HepG2 (cell line): ENCODE results near the gene TEF. TPM values are rescaled to one million over a fixed set of nuclear protein-coding genes. Genes with fewer than 3 reads are reported as not detected.

Experiments used
- ATAC-seq: fragments of 200-7000 bp; cut with Tn5 transposase; 3 replicates; pipeline ENCODE4 v1.9.1; 2020; ENCODE audit warnings: mild to moderate bottlenecking, moderate library complexity
- BruUV-seq: library from RNA; stranded (reverse); fragments of 400-500 nt; replicated peaks from 2 replicates; lab custom pipeline; 2021; lab: Mats Ljungman, UMichigan
- CTCF ChIA-PET: fragments of 300-600 bp; formaldehyde crosslinking; extraction: SDS; loops from one replicate; lab custom pipeline; 2021; ENCODE audit warnings: low total read pairs, inconsistent platforms, low intra/inter-chr PET ratio; lab: Yijun Ruan, JAX
- POLR2A ChIA-PET: fragments of 350-600 bp; sonication (Branson Sonifier 250); formaldehyde crosslinking; loops from one replicate; lab custom pipeline; 2020; ENCODE audit warnings: antibody characterized with exemption, inconsistent platforms; lab: Yijun Ruan, JAX
- DNase-seq: peaks from one replicate; pipeline ENCODE4 v3.0.0-alpha.2; 2015; ENCODE audit warnings: low spot score
- FAIRE-seq: peaks from 3 replicates; lab custom pipeline; 2011; peaks lifted over from hg19 to GRCh38; lab: Jason Lieb, UNC
- H2AFZ ChIP-seq: one replicate; pipeline ENCODE4 v1.6.1; 2011; ENCODE audit warnings: low read length, inconsistent platforms
- H3K27ac ChIP-seq: fragments of 300-600 bp; 3 replicates; pipeline ENCODE4 v1.8.0; 2011; ENCODE audit warnings: mixed run types, mild to moderate bottlenecking, mixed read lengths, low read length, inconsistent platforms; ENCODE audit not compliant: insufficient read depth; ENCODE audit errors: extremely low read length
- H3K27me3 ChIP-seq, 2 experiments: fragments of 200-600 bp in 1 of 2; 2 replicates in 1 of 2; 3 replicates in 1 of 2; pipeline versions ENCODE4 v1.6.0 to v1.8.0; 2011; ENCODE audit warnings: low read length in 2 of 2, mild to moderate bottlenecking in 2 of 2, moderate library complexity in 2 of 2, inconsistent platforms in 1 of 2; ENCODE audit not compliant: insufficient read depth in 2 of 2, control insufficient read depth in 1 of 2
- H3K36me3 ChIP-seq, 2 experiments: fragments of 200-600 bp in 1 of 2; replicated peaks in 1 of 2; 2 replicates in 1 of 2; 3 replicates in 1 of 2; pipeline versions ENCODE4 v1.5.1 to v1.8.0; 2011; ENCODE audit warnings: low read length in 2 of 2, inconsistent platforms in 1 of 2; ENCODE audit not compliant: insufficient read depth in 2 of 2, control insufficient read depth in 1 of 2
- H3K4me1 ChIP-seq: 2 replicates; pipeline ENCODE4 v1.5.1; 2012; ENCODE audit warnings: low read length, inconsistent platforms; ENCODE audit not compliant: insufficient read depth
- H3K4me2 ChIP-seq: 2 replicates; pipeline ENCODE4 v1.6.0; 2011; ENCODE audit warnings: low read depth, low read length, inconsistent platforms
- H3K4me3 ChIP-seq, 3 experiments: fragments of 200-600 bp in 1 of 3; sonication (generic), shearing (Covaris generic) in 1 of 3; replicated peaks in 1 of 3; 2 replicates each; pipeline ENCODE4 v1.5.1; 2011 to 2016; ENCODE audit warnings: low read length in 3 of 3, inconsistent platforms in 2 of 3, low read depth in 2 of 3, mild to moderate bottlenecking in 2 of 3, control low read depth in 1 of 3, mixed read lengths in 1 of 3; ENCODE audit not compliant: insufficient read depth in 1 of 3
- H3K79me2 ChIP-seq: one replicate; pipeline ENCODE4 v1.6.1; 2011; ENCODE audit warnings: low read length, inconsistent platforms; ENCODE audit not compliant: insufficient read depth
- H3K9ac ChIP-seq: 2 replicates; pipeline ENCODE4 v1.6.0; 2011; ENCODE audit warnings: mild to moderate bottlenecking, low read depth, low read length, inconsistent platforms; ENCODE audit not compliant: insufficient read depth
- H3K9me3 ChIP-seq: 2 replicates; pipeline ENCODE4 v1.5.1; 2012; ENCODE audit warnings: mild to moderate bottlenecking, low read length
- H4K20me1 ChIP-seq: 2 replicates; pipeline ENCODE4 v1.6.0; 2011; ENCODE audit warnings: inconsistent platforms, mild to moderate bottlenecking, low read length, moderate library complexity; ENCODE audit not compliant: insufficient read depth
- AKAP8 ChIP-seq: sonication (generic); formaldehyde crosslinking; IDR thresholded peaks from 2 replicates; pipeline ENCODE4 v1.5.1; 2020; ENCODE audit warnings: mild to moderate bottlenecking, missing genetic modification reagents
- CENPX ChIP-seq: sonication (generic); formaldehyde crosslinking; IDR thresholded peaks from 2 replicates; pipeline ENCODE4 v1.9.0; 2021; ENCODE audit warnings: mild to moderate bottlenecking, missing genetic modification reagents, moderate library complexity
- FIP1L1 ChIP-seq: fragments of 200-400 bp; formaldehyde crosslinking; IDR thresholded peaks from 2 replicates; pipeline ENCODE4 v1.6.1; 2018; ENCODE audit warnings: low read depth, mild to moderate bottlenecking, low read length, moderate library complexity, borderline replicate concordance; ENCODE audit not compliant: insufficient read depth
- FOXO1 ChIP-seq: sonication (generic); formaldehyde crosslinking; IDR thresholded peaks from 2 replicates; pipeline ENCODE4 v1.4.0; 2020; ENCODE audit warnings: missing genetic modification reagents
- HOXA7 ChIP-seq: sonication (generic); formaldehyde crosslinking; IDR thresholded peaks from 2 replicates; pipeline ENCODE4 v1.8.1; 2022; ENCODE audit warnings: mild to moderate bottlenecking, missing genetic modification reagents, moderate library complexity
- MBNL3 ChIP-seq: fragments of 250-450 bp; sonication (Bioruptor Pico); conservative IDR thresholded peaks from 2 replicates; pipeline ENCODE4 v1.8.0; 2022; ENCODE audit warnings: mild to moderate bottlenecking, inconsistent platforms
- MLLT10 ChIP-seq: sonication (generic); formaldehyde crosslinking; IDR thresholded peaks from 2 replicates; pipeline ENCODE4 v1.4.0; 2020; ENCODE audit warnings: missing genetic modification reagents
- NCOA5 ChIP-seq: sonication (generic); formaldehyde crosslinking; IDR thresholded peaks from 2 replicates; pipeline ENCODE4 v1.4.0; 2020; ENCODE audit warnings: missing genetic modification reagents
- NPAS2 ChIP-seq: sonication (generic); formaldehyde crosslinking; IDR thresholded peaks from 2 replicates; pipeline ENCODE4 v1.8.0; 2022; ENCODE audit warnings: mild to moderate bottlenecking, missing genetic modification reagents, borderline replicate concordance
- SYNCRIP ChIP-seq: fragments of 200-400 bp; formaldehyde crosslinking; IDR thresholded peaks from 2 replicates; pipeline ENCODE4 v1.6.1; 2018; ENCODE audit warnings: mild to moderate bottlenecking, low read depth, low read length; ENCODE audit not compliant: insufficient read depth
- TAF1 ChIP-seq: sonication (generic); formaldehyde crosslinking; IDR thresholded peaks from 2 replicates; pipeline ENCODE4 v1.4.0; 2020; ENCODE audit warnings: missing genetic modification reagents
- ZNF33B ChIP-seq: sonication (generic); formaldehyde crosslinking; IDR thresholded peaks from 2 replicates; pipeline ENCODE4 v1.5.1; 2020; ENCODE audit warnings: mild to moderate bottlenecking, missing genetic modification reagents
- WGBS: methylation state at CpG from one replicate; pipeline ENCODE4 v1.1.6; 2017; ENCODE audit warnings: low lambda C conversion rate; 5-methylcytosine and 5-hydroxymethylcytosine counted together
- in situ Hi-C: cut with HindIII; loops from 2 replicates; pipeline ENCODE4 v1.10.0; 2017; ENCODE audit warnings: low pct_unique_long_range_greater_than_20kb; ENCODE audit not compliant: extremely low pct_ligation_motif_present
- intact Hi-C: fragments of 100-400 bp; cut with micrococcal nuclease; formaldehyde crosslinking; loops from one replicate; pipeline ENCODE4 v1.10.0; 2022; ENCODE audit not compliant: unreplicated experiment
- polyA plus RNA-seq, 8 experiments: library from polyadenylated mRNA; depleted of rRNA in 3 of 8; stranded (reverse) in 7 of 8; unstranded in 1 of 8; fragments of >200 nt; fragmentation: Illumina TruSeq in 4 of 8; extraction: Trizol in 4 of 8; gene quantifications; 2 replicates each; pipeline versions ENCODE4 v1.2.1 to v1.2.3, GENCODE V29; 2011 to 2016; ENCODE audit warnings: low read depth in 4 of 8, missing spikeins in 1 of 8, mixed read lengths in 1 of 8; ENCODE audit not compliant: insufficient read depth in 1 of 8
- total RNA-seq, 5 experiments: library from RNA; depleted of rRNA; stranded (reverse); fragments of >200 nt; fragmentation: Illumina TruSeq; extraction: Trizol; gene quantifications; 2 replicates each; pipeline ENCODE4 v1.2.3, GENCODE V29; 2016; ENCODE audit warnings: low read depth in 1 of 5
- TF ChIP-seq, protein P1 (sequence below): sonication (generic); formaldehyde crosslinking; conservative IDR thresholded peaks from 2 replicates; pipeline ENCODE4 v1.4.0; 2020; ENCODE audit warnings: mild to moderate bottlenecking, missing genetic modification reagents, moderate library complexity
- TF ChIP-seq, protein P2 (sequence below): sonication (generic); formaldehyde crosslinking; IDR thresholded peaks from 2 replicates; pipeline ENCODE4 v1.5.1; 2020; ENCODE audit warnings: mild to moderate bottlenecking, missing genetic modification reagents, moderate library complexity
- TF ChIP-seq, protein P3 (sequence below): sonication (generic); formaldehyde crosslinking; conservative IDR thresholded peaks from 2 replicates; pipeline ENCODE4 v1.4.0; 2020; ENCODE audit warnings: missing genetic modification reagents
- TF ChIP-seq, protein P4 (sequence below): sonication (generic); formaldehyde crosslinking; IDR thresholded peaks from 2 replicates; pipeline ENCODE4 v1.5.0; 2020; ENCODE audit warnings: missing genetic modification reagents

Gene TEF
- total and polyA plus RNA-seq, 2 of the 13 experiments (the other 11 are each of a cell fraction or from before 2014, with no cell fraction given): 7.6 to 11.2 TPM

- TF ChIP-seq FIP1L1 (no peak), NCOA5 (CRISPR knock-in tag) (no peak), CENPX (CRISPR knock-in tag) (no peak), MBNL3 (CRISPR knock-in tag) (no peak)
Observed at GRCh38 chr22:41377846-41378245, 3.9 kb upstream of the TEF start (continued).

GRCh38 chr22:41380993-41381328 lies 781 bp upstream of the TEF start:
- ChIA-PET CTCF (no interaction called here), POLR2A (interaction anchor here (0.6 to 3.6 kb wide), 42 partner anchors 9 to 914 kb away, joined by 3 to 135 read pairs (median 7); partner anchors contain the start of genes ACO2, CHADL, PHF5A and PMM1)
- WGBS: 0% methylated on average over 1 of the region's 22 CpGs
- no peaks in the 10 kb centered on the region for H3K9me3 ChIP-seq
- H3K27me3 ChIP-seq: no peaks in the 10 kb centered on the region; a peak in 1 of 5 replicates
- H3K36me3 ChIP-seq: no peaks in the 10 kb centered on the region
- no peaks in the 10 kb centered on the region for H4K20me1 ChIP-seq
- H3K9ac ChIP-seq: peak overlapping the region; percentile 90
- intact Hi-C loops (no loop called here), in situ Hi-C loops (no loop called here)
- H3K4me2 ChIP-seq: peak overlapping the region; percentile 82
- DNase-seq: peak; percentile 83
- no peak for FAIRE-seq
- peaks cover 5% of the 10 kb centered on the region for H3K79me2 ChIP-seq
- H2AFZ ChIP-seq: no peak overlapping the region
- peaks cover 24% of the 10 kb centered on the region for H3K4me1 ChIP-seq
- H3K27ac ChIP-seq: peak overlapping the region; percentile 98
- ATAC-seq: peak; percentile 68
- no TSS peak for BruUV-seq
- peak overlapping the region; percentile 54 to 80 (median 76) for H3K4me3 ChIP-seq
- TF ChIP-seq, protein P1, sequence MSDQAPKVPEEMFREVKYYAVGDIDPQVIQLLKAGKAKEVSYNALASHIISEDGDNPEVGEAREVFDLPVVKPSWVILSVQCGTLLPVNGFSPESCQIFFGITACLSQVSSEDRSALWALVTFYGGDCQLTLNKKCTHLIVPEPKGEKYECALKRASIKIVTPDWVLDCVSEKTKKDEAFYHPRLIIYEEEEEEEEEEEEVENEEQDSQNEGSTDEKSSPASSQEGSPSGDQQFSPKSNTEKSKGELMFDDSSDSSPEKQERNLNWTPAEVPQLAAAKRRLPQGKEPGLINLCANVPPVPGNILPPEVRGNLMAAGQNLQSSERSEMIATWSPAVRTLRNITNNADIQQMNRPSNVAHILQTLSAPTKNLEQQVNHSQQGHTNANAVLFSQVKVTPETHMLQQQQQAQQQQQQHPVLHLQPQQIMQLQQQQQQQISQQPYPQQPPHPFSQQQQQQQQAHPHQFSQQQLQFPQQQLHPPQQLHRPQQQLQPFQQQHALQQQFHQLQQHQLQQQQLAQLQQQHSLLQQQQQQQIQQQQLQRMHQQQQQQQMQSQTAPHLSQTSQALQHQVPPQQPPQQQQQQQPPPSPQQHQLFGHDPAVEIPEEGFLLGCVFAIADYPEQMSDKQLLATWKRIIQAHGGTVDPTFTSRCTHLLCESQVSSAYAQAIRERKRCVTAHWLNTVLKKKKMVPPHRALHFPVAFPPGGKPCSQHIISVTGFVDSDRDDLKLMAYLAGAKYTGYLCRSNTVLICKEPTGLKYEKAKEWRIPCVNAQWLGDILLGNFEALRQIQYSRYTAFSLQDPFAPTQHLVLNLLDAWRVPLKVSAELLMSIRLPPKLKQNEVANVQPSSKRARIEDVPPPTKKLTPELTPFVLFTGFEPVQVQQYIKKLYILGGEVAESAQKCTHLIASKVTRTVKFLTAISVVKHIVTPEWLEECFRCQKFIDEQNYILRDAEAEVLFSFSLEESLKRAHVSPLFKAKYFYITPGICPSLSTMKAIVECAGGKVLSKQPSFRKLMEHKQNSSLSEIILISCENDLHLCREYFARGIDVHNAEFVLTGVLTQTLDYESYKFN (CRISPR knock-in tag): peak; percentile 17; the same call in 1 of the 2 replicates
- no peak for TF ChIP-seq ZNF33B (CRISPR knock-in tag)
- TF ChIP-seq, protein P2, sequence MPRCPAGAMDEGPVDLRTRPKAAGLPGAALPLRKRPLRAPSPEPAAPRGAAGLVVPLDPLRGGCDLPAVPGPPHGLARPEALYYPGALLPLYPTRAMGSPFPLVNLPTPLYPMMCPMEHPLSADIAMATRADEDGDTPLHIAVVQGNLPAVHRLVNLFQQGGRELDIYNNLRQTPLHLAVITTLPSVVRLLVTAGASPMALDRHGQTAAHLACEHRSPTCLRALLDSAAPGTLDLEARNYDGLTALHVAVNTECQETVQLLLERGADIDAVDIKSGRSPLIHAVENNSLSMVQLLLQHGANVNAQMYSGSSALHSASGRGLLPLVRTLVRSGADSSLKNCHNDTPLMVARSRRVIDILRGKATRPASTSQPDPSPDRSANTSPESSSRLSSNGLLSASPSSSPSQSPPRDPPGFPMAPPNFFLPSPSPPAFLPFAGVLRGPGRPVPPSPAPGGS: peak; percentile 58; the same call in 1 of the 2 replicates
- peak; percentile 70; the same call in 1 of the 2 replicates for TF ChIP-seq AKAP8 (CRISPR knock-in tag)
- TF ChIP-seq, protein P3, sequence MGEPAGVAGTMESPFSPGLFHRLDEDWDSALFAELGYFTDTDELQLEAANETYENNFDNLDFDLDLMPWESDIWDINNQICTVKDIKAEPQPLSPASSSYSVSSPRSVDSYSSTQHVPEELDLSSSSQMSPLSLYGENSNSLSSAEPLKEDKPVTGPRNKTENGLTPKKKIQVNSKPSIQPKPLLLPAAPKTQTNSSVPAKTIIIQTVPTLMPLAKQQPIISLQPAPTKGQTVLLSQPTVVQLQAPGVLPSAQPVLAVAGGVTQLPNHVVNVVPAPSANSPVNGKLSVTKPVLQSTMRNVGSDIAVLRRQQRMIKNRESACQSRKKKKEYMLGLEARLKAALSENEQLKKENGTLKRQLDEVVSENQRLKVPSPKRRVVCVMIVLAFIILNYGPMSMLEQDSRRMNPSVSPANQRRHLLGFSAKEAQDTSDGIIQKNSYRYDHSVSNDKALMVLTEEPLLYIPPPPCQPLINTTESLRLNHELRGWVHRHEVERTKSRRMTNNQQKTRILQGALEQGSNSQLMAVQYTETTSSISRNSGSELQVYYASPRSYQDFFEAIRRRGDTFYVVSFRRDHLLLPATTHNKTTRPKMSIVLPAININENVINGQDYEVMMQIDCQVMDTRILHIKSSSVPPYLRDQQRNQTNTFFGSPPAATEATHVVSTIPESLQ: no peak
- no peak; the same call in 1 of the 2 replicates for TF ChIP-seq TAF1 (CRISPR knock-in tag)
- no peak for TF ChIP-seq FOXO1 (CRISPR knock-in tag)
- TF ChIP-seq SYNCRIP: no peak
- TF ChIP-seq, protein P4, sequence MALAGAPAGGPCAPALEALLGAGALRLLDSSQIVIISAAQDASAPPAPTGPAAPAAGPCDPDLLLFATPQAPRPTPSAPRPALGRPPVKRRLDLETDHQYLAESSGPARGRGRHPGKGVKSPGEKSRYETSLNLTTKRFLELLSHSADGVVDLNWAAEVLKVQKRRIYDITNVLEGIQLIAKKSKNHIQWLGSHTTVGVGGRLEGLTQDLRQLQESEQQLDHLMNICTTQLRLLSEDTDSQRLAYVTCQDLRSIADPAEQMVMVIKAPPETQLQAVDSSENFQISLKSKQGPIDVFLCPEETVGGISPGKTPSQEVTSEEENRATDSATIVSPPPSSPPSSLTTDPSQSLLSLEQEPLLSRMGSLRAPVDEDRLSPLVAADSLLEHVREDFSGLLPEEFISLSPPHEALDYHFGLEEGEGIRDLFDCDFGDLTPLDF: no peak
- no peak for TF ChIP-seq NPAS2 (CRISPR knock-in tag)
- no peak for TF ChIP-seq HOXA7
- TF ChIP-seq MLLT10 (CRISPR knock-in tag): no peak
